ENCODE results near the gene TMX2.

The TMX2 gene

DNA sequence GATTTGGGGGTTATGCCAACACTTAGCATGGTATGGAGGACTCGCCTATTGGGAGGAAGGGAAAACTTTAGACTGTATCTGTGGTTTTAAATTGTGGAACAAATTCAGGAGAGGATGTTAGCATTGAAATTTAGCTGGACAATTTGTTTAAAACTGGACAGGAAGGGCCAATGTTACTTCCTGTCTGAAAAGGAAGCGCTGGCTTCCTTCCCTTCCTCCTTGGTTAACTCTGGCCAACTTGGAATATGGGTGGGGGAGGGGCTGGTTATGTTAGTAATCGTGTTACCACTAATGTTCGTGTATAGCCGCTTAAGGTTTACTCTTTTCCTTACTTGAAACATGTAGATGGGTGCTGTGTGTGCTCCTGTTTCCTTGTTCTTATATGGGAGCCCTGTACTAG, 63.1 kb downstream of the TMX2 start:
- TF ChIP-seq POLR2AphosphoS5 (IDR thresholded peaks at IDR 0.05; ENCODE audit: low read depth, low read length) (no peak), SIN3A (IDR thresholded peaks at IDR 0.05; ENCODE audit: borderline replicate concordance, insufficient read depth, low read length) (no peak), REST (IDR thresholded peaks at IDR 0.05; ENCODE audit: insufficient read depth in 1 of 2, low read depth in 2 of 2, low read length in 2 of 2) (peak in 1 of 2 experiments; percentile 44; a peak in 1 of 4 replicates), FOXP2 (optimal IDR thresholded peaks at IDR 0.05; ENCODE audit: borderline replicate concordance, extremely low read depth, extremely low read length, insufficient read depth) (no peak)

DNA sequence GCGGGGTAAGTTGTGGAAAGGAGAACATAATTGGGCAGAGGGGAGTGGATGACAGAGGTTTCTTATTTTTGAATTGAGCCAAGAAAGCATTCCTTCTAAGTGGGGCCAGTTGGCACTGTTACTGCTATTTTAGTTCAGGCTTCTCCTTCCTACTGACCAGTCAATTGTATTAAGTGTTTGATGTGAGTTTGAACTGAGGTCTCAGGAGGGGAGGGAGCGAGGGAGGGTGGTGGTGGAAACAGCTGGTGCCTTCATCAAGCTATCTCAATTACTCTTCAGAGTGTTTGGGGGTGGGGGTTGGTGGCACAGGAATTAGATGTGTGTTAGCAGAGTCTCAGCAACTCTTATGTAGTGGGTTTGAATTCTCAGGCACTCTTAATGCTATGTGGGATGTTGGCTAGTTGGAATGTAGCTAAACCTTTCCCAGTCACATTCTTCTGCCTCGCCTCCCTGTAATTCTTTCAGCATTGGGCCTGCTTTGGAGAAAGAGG, 63.7 kb downstream of the TMX2 start:
- TF ChIP-seq FOXP2 (optimal IDR thresholded peaks at IDR 0.05; ENCODE audit: borderline replicate concordance, extremely low read depth, extremely low read length, insufficient read depth) = no peak
- no peak for TF ChIP-seq REST (IDR thresholded peaks at IDR 0.05; ENCODE audit: insufficient read depth in 1 of 2, low read depth in 2 of 2, low read length in 2 of 2)
- TF ChIP-seq SIN3A (IDR thresholded peaks at IDR 0.05; ENCODE audit: borderline replicate concordance, insufficient read depth, low read length) = no peak
- TF ChIP-seq TAF1 (IDR thresholded peaks at IDR 0.05; ENCODE audit: borderline replicate concordance, insufficient read depth, low read length) = no peak
- no peak for TF ChIP-seq POLR2AphosphoS5 (IDR thresholded peaks at IDR 0.05; ENCODE audit: low read depth, low read length)

DNA sequence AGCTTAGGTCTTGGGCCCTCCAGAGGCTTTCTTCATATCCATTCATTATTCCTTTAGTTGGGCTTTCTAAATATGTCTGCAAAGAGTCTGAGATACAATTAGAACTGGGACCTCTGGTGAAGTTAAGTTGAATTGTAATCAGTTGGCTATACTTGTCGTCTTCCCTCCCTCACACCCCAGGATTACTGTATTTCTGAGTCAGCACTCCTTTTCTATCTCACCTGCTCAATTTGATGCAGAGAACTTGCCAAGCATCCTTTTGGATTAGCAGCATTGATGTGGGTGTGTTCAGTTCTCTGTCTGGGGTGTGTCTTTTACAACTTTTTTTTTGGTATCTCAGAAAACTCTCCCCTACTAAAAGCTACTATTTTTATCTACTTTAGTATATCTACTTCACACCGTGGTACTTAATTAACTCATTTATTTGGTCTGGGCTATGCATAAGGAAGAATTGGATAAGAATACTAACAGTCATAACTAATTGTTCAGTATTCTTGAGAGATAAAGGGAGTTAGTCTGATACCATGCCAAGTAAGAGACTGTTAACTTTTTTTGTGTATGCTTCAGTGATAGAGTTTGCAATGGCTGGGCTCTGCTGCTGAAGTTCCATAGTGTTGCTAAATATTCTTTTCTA, 64.3 kb downstream of the TMX2 start:
- no peak for TF ChIP-seq FOXP2 (optimal IDR thresholded peaks at IDR 0.05; ENCODE audit: borderline replicate concordance, extremely low read depth, extremely low read length, insufficient read depth)
- TF ChIP-seq TAF1 (IDR thresholded peaks at IDR 0.05; ENCODE audit: borderline replicate concordance, insufficient read depth, low read length) = no peak
- TF ChIP-seq POLR2AphosphoS5 (IDR thresholded peaks at IDR 0.05; ENCODE audit: low read depth, low read length) = no peak
- no peak for TF ChIP-seq REST (IDR thresholded peaks at IDR 0.05; ENCODE audit: insufficient read depth in 1 of 2, low read depth in 2 of 2, low read length in 2 of 2)
- no peak for TF ChIP-seq SIN3A (IDR thresholded peaks at IDR 0.05; ENCODE audit: borderline replicate concordance, insufficient read depth, low read length)

- TF ChIP-seq POLR2AphosphoS5 (IDR thresholded peaks at IDR 0.05; ENCODE audit: low read depth, low read length) (no peak), FOXP2 (optimal IDR thresholded peaks at IDR 0.05; ENCODE audit: borderline replicate concordance, extremely low read depth, extremely low read length, insufficient read depth) (no peak), REST (IDR thresholded peaks at IDR 0.05; ENCODE audit: insufficient read depth in 1 of 2, low read depth in 2 of 2, low read length in 2 of 2) (no peak), TAF1 (IDR thresholded peaks at IDR 0.05; ENCODE audit: borderline replicate concordance, insufficient read depth, low read length) (no peak), SIN3A (IDR thresholded peaks at IDR 0.05; ENCODE audit: borderline replicate concordance, insufficient read depth, low read length) (no peak)
Measured at GRCh38 chr11:57777969-57778317, 65.5 kb downstream of the TMX2 start.
